Measurements from ENCODE around the gene ITPKC. TPM values are rescaled to one million over a fixed set of nuclear protein-coding genes. Genes with fewer than 3 reads are reported as not detected.

The ITPKC gene
- total and polyA plus RNA-seq, 12 donors, result 6.2 to 17.3 (median 9.4) TPM

DNA sequence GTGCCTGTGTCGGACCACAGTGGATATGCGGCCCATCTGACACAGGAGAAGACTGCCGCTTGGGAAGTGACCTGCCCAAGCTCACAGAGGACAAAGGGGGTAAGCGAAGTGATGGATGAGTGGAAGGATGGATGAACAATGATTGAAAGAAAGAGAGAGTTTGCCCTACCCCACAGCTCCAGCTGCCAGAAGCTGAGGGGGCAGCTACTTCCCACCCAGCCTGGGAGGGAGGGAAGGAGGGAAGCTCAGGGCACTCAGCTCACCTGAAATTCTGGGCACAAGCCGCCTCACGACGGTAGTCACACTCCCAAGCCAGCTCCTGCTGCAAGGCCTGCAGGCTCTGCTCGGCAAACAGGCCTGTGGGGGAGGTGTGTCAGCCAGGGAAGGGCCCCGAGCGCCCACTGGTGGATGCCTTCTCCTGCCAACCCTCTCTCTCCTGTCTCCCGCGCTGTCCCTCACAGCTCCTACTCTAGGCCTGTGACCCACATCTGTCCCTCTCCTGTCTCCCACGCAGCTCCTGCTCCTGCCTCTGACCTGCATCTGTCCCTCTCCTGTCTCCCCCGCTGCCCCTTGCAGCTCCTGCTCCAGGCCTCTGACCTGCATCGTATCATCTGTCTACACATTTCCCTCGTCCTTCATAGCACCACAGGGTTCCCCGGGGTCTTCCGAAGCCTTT, 14.4 kb upstream of the ITPKC start:
- Histone ChIP-seq H3K27me3 (no peaks in the 10 kb centered on the region), H3K36me3 (peaks cover 0 to 88% (median 39%) of the 10 kb centered on the region in 9 donors), H3K4me1 (peaks cover 0 to 41% (median 22%) of the 10 kb centered on the region in 9 donors), H3K27ac (peak overlapping the region in 4 of 10 donors; percentile 28 to 61 (median 45)), H3K9me3 (no peaks in the 10 kb centered on the region), H3K4me3 (no peak overlapping the region)
- DNase-seq, result peak; percentile 39 to 59
- 56 to 68% methylated on average over 18 of the region's 18 CpGs for WGBS, 2 donors
- peak; percentile 40 to 76 (median 69) for ATAC-seq
- TF ChIP-seq, protein P1, sequence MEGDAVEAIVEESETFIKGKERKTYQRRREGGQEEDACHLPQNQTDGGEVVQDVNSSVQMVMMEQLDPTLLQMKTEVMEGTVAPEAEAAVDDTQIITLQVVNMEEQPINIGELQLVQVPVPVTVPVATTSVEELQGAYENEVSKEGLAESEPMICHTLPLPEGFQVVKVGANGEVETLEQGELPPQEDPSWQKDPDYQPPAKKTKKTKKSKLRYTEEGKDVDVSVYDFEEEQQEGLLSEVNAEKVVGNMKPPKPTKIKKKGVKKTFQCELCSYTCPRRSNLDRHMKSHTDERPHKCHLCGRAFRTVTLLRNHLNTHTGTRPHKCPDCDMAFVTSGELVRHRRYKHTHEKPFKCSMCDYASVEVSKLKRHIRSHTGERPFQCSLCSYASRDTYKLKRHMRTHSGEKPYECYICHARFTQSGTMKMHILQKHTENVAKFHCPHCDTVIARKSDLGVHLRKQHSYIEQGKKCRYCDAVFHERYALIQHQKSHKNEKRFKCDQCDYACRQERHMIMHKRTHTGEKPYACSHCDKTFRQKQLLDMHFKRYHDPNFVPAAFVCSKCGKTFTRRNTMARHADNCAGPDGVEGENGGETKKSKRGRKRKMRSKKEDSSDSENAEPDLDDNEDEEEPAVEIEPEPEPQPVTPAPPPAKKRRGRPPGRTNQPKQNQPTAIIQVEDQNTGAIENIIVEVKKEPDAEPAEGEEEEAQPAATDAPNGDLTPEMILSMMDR (IDR thresholded peaks at IDR 0.05), result peak in 8 of 9 donors; percentile 4 to 57 (median 45)
- intact Hi-C loops (cut with DNase I), result no loop called here

GRCh38 chr19:40703029-40703755, 13.7 kb upstream of the ITPKC start:
- DNase-seq, result no peak
- H3K4me3 ChIP-seq, result no peak overlapping the region
- no peaks in the 10 kb centered on the region for H3K9me3 ChIP-seq
- peaks cover 0 to 41% (median 22%) of the 10 kb centered on the region in 9 donors for H3K4me1 ChIP-seq
- H3K27me3 ChIP-seq, result no peaks in the 10 kb centered on the region
- TF ChIP-seq, protein P1 (IDR thresholded peaks at IDR 0.05), result no peak
- peak in 1 of 8 donors; percentile 22 for ATAC-seq
- peak overlapping the region in 3 of 10 donors; percentile 39 to 61 (median 51) for H3K27ac ChIP-seq
- intact Hi-C loops (cut with DNase I), result no loop called here
- 91 to 93% methylated on average over 24 of the region's 24 CpGs for WGBS, 2 donors
- H3K36me3 ChIP-seq, result peaks cover 0 to 91% (median 43%) of the 10 kb centered on the region in 9 donors

GRCh38 chr19:40704491-40705361, 12.2 kb upstream of the ITPKC start:
- WGBS, 2 donors, result 88 to 90% methylated on average over 18 of the region's 18 CpGs
- ATAC-seq (peak in 2 of 8 donors; percentile 6 to 28), DNase-seq (no peak)
- no peaks in the 10 kb centered on the region for H3K9me3 ChIP-seq
- H3K4me3 ChIP-seq, result no peak overlapping the region
- peak overlapping the region in 8 of 10 donors; percentile 56 to 86 (median 78) for H3K27ac ChIP-seq
- peaks cover 0 to 99% (median 56%) of the 10 kb centered on the region in 9 donors for H3K36me3 ChIP-seq
- TF ChIP-seq, protein P1 (IDR thresholded peaks at IDR 0.05), result no peak
- H3K27me3 ChIP-seq, result no peaks in the 10 kb centered on the region
- intact Hi-C loops (cut with DNase I), result no loop called here
- H3K4me1 ChIP-seq, result peaks cover 0 to 41% (median 22%) of the 10 kb centered on the region in 9 donors

- H3K36me3 ChIP-seq, result peaks cover 0 to 97% (median 61%) of the 10 kb centered on the region in 9 donors
- ATAC-seq, result peak; percentile 9 to 71 (median 44)
- peak; percentile 61 to 64 for DNase-seq
- peak overlapping the region; percentile 53 to 86 (median 73) for H3K27ac ChIP-seq
- H3K4me3 ChIP-seq, result no peak overlapping the region
- intact Hi-C loops (cut with DNase I), result no loop called here
- H3K9me3 ChIP-seq, result no peaks in the 10 kb centered on the region
- WGBS, 2 donors, result 65 to 69% methylated on average over 9 of the region's 9 CpGs
- no peaks in the 10 kb centered on the region for H3K27me3 ChIP-seq
- H3K4me1 ChIP-seq, result peaks cover 0 to 41% (median 22%) of the 10 kb centered on the region in 9 donors
- TF ChIP-seq, protein P1 (IDR thresholded peaks at IDR 0.05), result no peak
These were observed 11.6 kb upstream of the ITPKC start for GRCh38 chr19:40705362-40705651.
